ENCODE measurements around the gene DAAM2. TPM values are rescaled to one million over a fixed set of nuclear protein-coding genes. Genes with fewer than 3 reads are reported as not detected.

Gene DAAM2
- total and polyA plus RNA-seq, 9 of the 15 experiments (the other 6 are each of a cell fraction or from before 2014, with no cell fraction given) = 0.01 to 0.07 TPM; not detected in 7

DNA sequence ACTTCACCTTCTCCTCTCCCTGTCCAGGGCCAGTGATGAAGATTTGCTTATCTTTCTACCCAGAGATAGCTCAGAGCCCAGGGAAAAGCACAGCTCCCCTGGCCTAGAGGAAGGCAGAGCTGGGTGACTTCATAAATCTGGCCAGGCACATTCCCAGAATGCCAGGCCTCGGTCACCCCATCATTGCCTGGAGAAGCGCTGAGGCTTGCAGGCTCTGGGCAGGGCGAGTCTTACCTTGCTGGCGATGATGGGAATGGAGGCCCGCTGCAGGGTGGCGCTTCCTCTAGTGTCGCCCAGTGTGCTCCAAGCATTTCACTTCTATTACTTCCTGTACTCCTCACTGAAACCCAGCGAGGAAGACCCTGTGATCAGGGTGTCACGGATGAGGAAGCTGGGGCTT, 60.1 kb downstream of the DAAM2 start (continued):
- TF ChIP-seq, protein P1, sequence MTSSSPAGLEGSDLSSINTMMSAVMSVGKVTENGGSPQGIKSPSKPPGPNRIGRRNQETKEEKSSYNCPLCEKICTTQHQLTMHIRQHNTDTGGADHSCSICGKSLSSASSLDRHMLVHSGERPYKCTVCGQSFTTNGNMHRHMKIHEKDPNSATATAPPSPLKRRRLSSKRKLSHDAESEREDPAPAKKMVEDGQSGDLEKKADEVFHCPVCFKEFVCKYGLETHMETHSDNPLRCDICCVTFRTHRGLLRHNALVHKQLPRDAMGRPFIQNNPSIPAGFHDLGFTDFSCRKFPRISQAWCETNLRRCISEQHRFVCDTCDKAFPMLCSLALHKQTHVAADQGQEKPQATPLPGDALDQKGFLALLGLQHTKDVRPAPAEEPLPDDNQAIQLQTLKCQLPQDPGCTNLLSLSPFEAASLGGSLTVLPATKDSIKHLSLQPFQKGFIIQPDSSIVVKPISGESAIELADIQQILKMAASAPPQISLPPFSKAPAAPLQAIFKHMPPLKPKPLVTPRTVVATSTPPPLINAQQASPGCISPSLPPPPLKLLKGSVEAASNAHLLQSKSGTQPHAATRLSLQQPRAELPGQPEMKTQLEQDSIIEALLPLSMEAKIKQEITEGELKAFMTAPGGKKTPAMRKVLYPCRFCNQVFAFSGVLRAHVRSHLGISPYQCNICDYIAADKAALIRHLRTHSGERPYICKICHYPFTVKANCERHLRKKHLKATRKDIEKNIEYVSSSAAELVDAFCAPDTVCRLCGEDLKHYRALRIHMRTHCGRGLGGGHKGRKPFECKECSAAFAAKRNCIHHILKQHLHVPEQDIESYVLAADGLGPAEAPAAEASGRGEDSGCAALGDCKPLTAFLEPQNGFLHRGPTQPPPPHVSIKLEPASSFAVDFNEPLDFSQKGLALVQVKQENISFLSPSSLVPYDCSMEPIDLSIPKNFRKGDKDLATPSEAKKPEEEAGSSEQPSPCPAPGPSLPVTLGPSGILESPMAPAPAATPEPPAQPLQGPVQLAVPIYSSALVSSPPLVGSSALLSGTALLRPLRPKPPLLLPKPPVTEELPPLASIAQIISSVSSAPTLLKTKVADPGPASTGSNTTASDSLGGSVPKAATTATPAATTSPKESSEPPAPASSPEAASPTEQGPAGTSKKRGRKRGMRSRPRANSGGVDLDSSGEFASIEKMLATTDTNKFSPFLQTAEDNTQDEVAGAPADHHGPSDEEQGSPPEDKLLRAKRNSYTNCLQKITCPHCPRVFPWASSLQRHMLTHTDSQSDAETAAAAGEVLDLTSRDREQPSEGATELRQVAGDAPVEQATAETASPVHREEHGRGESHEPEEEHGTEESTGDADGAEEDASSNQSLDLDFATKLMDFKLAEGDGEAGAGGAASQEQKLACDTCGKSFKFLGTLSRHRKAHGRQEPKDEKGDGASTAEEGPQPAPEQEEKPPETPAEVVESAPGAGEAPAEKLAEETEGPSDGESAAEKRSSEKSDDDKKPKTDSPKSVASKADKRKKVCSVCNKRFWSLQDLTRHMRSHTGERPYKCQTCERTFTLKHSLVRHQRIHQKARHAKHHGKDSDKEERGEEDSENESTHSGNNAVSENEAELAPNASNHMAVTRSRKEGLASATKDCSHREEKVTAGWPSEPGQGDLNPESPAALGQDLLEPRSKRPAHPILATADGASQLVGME (CRISPR knock-in tag; IDR thresholded peaks at IDR 0.05) = no peak
- no peak for TF ChIP-seq ILF3 (IDR thresholded peaks at IDR 0.05; ENCODE audit: borderline replicate concordance)

DNA sequence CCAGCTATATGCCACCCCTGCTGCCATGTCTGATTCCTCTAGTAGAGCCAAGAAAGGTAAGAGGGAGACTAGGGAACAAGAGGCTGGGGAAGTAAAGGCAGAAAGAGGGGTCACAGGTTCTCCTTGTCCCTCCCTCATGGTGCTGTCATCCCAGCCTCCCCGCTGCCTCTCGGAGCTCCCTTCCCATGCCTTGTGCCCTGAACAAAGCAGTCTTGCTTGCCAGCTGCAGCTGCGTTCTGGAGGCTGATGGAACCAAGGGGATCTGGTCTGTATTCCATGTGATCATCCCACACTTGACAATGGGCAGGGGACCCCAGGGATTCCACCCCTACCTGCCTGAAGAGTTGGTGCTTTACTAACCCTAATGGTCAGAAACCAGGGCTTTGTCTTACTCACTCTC, 61.4 kb downstream of the DAAM2 start:
- intact Hi-C loops (cut with micrococcal nuclease) (no loop called here), in situ Hi-C loops (cut with MboI) (no loop called here)
- no peaks in the 10 kb centered on the region for H3K4me1 ChIP-seq (replicated peaks in 1 of 2; ENCODE audit: control insufficient read depth in 2 of 2, insufficient read depth in 2 of 2, low read length in 2 of 2)
- no peak overlapping the region for H3K9ac ChIP-seq (ENCODE audit: insufficient read depth in 1 of 2, low read depth in 2 of 2, low read length in 2 of 2)
- H3K36me3 ChIP-seq (ENCODE audit: control insufficient read depth, insufficient read depth, low read length) = no peaks in the 10 kb centered on the region
- H3K27me3 ChIP-seq (ENCODE audit: control insufficient read depth in 2 of 2, insufficient read depth in 2 of 2, low read length in 2 of 2) = peaks cover 2 to 24% of the 10 kb centered on the region in 2 experiments; a peak in 2 of 5 replicates
- FAIRE-seq = no peak
- POLR2A ChIA-PET = interaction anchor here (0.5 kb wide), 1 partner anchor 805 kb away, joined by 4 read pairs; no protein-coding TSS in a partner anchor
- no peak overlapping the region for H3K27ac ChIP-seq (ENCODE audit: extremely low read depth, low read depth, low read length)
- WGBS (ENCODE audit: insufficient coverage, low coverage, missing lambda C conversion rate) = 0% methylated on average over 2 of the region's 3 CpGs
- H3K4me2 ChIP-seq (ENCODE audit: insufficient read depth, low read length) = no peak overlapping the region
- no peak for DNase-seq (ENCODE audit: extremely low read depth in 1 of 4, low spot score in 3 of 4)
- H3K79me2 ChIP-seq (ENCODE audit: control insufficient read depth, insufficient read depth, low read length) = no peaks in the 10 kb centered on the region
- CTCF ChIA-PET (ENCODE audit: low intra/inter-chr PET ratio) = no interaction called here
- H3K4me3 ChIP-seq = no peak overlapping the region
- peaks cover 6% of the 10 kb centered on the region; the same call in 1 of the 2 replicates for H4K20me1 ChIP-seq (replicated peaks; ENCODE audit: control insufficient read depth, insufficient read depth, low read length)
- no TSS peak for BruUV-seq (replicated peaks)
- ATAC-seq = no peak
- no peaks in the 10 kb centered on the region for H3K9me3 ChIP-seq (replicated peaks; ENCODE audit: control insufficient read depth, insufficient read depth, low read depth, low read length)
- H3K9me1 ChIP-seq (ENCODE audit: control insufficient read depth, insufficient read depth, low read length) = no peaks in the 10 kb centered on the region
- no peak overlapping the region for H2AFZ ChIP-seq (ENCODE audit: low read depth, low read length)
- no peak for TF ChIP-seq EP400 (IDR thresholded peaks at IDR 0.05)
- TF ChIP-seq BMI1 (IDR thresholded peaks at IDR 0.05; ENCODE audit: low read length) = no peak
- TF ChIP-seq ZNF3 (CRISPR knock-in tag; IDR thresholded peaks at IDR 0.05) = no peak
- TF ChIP-seq, protein P2, sequence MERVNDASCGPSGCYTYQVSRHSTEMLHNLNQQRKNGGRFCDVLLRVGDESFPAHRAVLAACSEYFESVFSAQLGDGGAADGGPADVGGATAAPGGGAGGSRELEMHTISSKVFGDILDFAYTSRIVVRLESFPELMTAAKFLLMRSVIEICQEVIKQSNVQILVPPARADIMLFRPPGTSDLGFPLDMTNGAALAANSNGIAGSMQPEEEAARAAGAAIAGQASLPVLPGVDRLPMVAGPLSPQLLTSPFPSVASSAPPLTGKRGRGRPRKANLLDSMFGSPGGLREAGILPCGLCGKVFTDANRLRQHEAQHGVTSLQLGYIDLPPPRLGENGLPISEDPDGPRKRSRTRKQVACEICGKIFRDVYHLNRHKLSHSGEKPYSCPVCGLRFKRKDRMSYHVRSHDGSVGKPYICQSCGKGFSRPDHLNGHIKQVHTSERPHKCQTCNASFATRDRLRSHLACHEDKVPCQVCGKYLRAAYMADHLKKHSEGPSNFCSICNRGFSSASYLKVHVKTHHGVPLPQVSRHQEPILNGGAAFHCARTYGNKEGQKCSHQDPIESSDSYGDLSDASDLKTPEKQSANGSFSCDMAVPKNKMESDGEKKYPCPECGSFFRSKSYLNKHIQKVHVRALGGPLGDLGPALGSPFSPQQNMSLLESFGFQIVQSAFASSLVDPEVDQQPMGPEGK (CRISPR knock-in tag; IDR thresholded peaks at IDR 0.05; ENCODE audit: borderline replicate concordance) = no peak
- TF ChIP-seq ZNF445 (CRISPR knock-in tag; IDR thresholded peaks at IDR 0.05; ENCODE audit: low read depth) = no peak
- TF ChIP-seq HMG20B (CRISPR knock-in tag; IDR thresholded peaks at IDR 0.05) = no peak
